Endometrium (tissue), 2 donors: ENCODE measurements around the gene HINFP.

Experiments
- FAIRE-seq: peaks from 2 replicates; lab custom pipeline; 2012; peaks lifted over from hg19 to GRCh38; lab: Jason Lieb, UNC
- donor health status: control.
- donor health status: control.

Gene HINFP

GRCh38 chr11:119121008-119121810 lies at the start of gene HINFP:
Gene HINFP, plus strand, starts transcription at chr11:119121580. Its CDS starts 5,365 bp downstream, at chr11:119126945.
- peak; percentile 86 for FAIRE-seq

GRCh38 chr11:119077839-119078238 lies 43.5 kb upstream of the HINFP start:
- FAIRE-seq = no peak

GRCh38 chr11:119078675-119079420 lies 42.5 kb upstream of the HINFP start:
- no peak for FAIRE-seq

DNA sequence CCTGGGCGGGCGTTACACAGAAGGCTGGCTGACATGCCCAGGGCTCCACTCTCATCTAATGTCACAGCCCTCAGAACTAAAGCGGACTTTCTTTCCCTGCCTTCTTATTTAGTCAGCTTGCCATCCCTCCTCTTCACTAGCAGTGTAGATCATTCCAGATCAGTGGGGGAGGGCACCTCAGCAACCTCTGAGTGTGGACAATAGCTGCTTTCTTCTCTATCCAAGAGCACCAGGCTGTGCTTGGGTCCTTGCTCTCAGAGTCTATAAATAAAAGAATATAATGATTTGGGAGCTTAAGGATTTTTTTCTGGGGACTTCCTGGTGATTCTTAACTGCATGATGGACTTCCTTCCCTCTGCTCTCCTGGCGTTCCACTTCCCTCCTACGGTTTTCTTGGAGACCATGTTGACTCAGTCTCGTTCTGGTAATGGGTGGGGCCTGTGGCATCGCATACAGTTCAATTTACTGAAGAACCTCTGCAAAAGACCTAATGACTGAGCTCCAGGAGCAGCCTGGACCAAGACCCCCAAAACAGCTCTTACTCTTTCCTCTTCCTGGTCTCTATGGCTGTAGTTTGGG lies 39.6 kb upstream of the HINFP start:
- FAIRE-seq = no peak

- FAIRE-seq = peak; percentile 84
These were observed 36.5 kb upstream of the HINFP start, which contains the start of gene HMBS for GRCh38 chr11:119084663-119085436. Gene HMBS, plus strand, starts transcription at chr11:119084881. Its CDS starts 153 bp downstream, at chr11:119085034.

- no peak for FAIRE-seq
These were observed 35.9 kb upstream of the HINFP start for GRCh38 chr11:119085437-119085847.

- FAIRE-seq = no peak
These were observed 34.3 kb upstream of the HINFP start for GRCh38 chr11:119087123-119087522.

GRCh38 chr11:119087747-119088241 lies 33.6 kb upstream of the HINFP start:
- FAIRE-seq = no peak

GRCh38 chr11:119088406-119088805 lies 33.0 kb upstream of the HINFP start:
- no peak for FAIRE-seq

- FAIRE-seq = no peak
These were observed 32.1 kb upstream of the HINFP start for GRCh38 chr11:119089319-119089718.

DNA sequence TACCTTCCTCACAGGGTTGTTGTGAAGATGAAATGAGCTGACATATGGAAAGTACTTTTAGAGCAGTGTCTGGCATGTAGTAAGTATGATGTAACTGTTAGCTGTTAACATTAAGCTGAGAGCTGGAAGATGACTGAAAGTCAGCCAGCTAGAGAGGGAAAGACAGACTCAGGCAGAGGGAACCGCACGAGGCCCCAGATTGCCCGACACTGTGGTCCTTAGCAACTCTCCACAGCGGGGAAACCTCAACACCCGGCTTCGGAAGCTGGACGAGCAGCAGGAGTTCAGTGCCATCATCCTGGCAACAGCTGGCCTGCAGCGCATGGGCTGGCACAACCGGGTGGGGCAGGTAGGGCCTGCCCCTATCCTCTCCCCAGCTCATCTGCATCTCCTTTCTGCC lies 30.2 kb upstream of the HINFP start:
- no peak for FAIRE-seq

DNA sequence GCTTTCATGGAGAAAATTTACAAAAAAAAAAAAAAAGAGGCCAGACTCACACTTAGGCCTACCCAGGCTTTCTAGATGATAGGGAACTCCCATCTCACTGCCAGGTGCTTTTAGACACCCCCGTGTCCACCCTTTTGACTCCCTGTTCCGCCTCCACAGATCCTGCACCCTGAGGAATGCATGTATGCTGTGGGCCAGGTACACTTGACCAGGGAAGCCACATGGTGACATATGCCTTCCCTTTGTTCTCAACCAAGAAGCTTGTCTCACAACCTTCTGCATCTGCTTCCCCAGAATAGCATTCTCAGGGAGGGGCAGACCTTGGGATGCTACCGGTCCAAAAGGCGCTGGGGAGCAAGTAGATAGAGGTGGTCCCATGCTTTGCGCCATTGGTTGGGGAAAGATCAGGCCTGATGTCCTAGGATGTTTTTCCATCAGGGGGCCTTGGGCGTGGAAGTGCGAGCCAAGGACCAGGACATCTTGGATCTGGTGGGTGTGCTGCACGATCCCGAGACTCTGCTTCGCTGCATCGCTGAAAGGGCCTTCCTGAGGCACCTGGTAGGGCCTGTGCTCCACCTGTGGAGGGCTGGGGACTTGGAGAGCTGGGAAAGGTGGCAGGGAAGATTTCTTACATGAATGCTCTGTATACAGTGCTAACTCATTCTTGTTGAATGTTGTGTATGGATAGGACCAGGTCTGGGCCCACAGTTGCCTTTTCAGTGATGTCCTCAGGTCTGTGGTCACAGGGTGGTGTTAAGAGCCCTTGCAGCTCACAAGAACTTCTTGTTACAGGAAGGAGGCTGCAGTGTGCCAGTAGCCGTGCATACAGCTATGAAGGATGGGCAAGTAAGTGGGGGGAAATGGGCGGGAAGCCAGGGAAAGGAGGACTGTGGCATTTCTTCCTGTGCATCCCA lies 29.2 kb upstream of the HINFP start:
- no peak for FAIRE-seq

- FAIRE-seq = no peak
These were observed 28.2 kb upstream of the HINFP start for GRCh38 chr11:119092880-119093842.

GRCh38 chr11:119093942-119094815 lies 27.2 kb upstream of the HINFP start:
- FAIRE-seq = no peak

- FAIRE-seq = no peak
These were observed 26.6 kb upstream of the HINFP start for GRCh38 chr11:119094816-119095065.

- FAIRE-seq = peak; percentile 100
These were observed 26.1 kb upstream of the HINFP start for GRCh38 chr11:119095066-119095880.

- FAIRE-seq = no peak
These were observed 21.7 kb upstream of the HINFP start for GRCh38 chr11:119099711-119100110.
